Uterus (tissue), 2 donors: ENCODE results near the gene PUS3.

Experiments
- CTCF ChIP-seq, 4 experiments: fragments of 200-600 bp in 2 of 4; fragments of 450-650 bp in 2 of 4; sonication (generic) in 2 of 4; IDR thresholded peaks; one replicate each; pipeline ENCODE4 v1.5.1; 2016 to 2019; ENCODE audit warnings: antibody characterized with exemption in 4 of 4, mild to moderate bottlenecking in 2 of 4, moderate library complexity in 1 of 4
- POLR2A ChIP-seq, 2 donors: fragments of 450-650 bp; IDR thresholded peaks; one replicate each; pipeline ENCODE4 v1.6.1; 2016; ENCODE audit warnings: antibody characterized with exemption in 2 of 2, mild to moderate bottlenecking in 1 of 2, moderate library complexity in 1 of 2

- no peak for TF ChIP-seq POLR2A (IDR thresholded peaks at IDR 0.05)
- no peak for TF ChIP-seq CTCF (IDR thresholded peaks at IDR 0.05)
Observed at GRCh38 chr11:125924384-125925007, 21.5 kb upstream of the PUS3 start.
